Measurements from ENCODE around the gene MAML1.

GRCh38 chr5:179766021-179766725 is 33.6 kb downstream of the MAML1 start:
- TF ChIP-seq CTCF (IDR thresholded peaks at IDR 0.05) (no peak), POLR2A (IDR thresholded peaks at IDR 0.05) (no peak)

Measured in body of pancreas (tissue), 4 donors.